Fibroblast of lung (primary cell): ENCODE measurements around the gene TFB2M. TPM values are rescaled to one million over a fixed set of nuclear protein-coding genes. Genes with fewer than 3 reads are reported as not detected.

ENCODE experiments used
- DNase-seq, 2 donors: peaks; one replicate each; pipeline versions ENCODE4 v3.0.0 to v3.0.0-alpha.2; 2010; ENCODE audit warnings: low read depth in 2 of 2
- H2AFZ ChIP-seq: 2 replicates; pipeline ENCODE4 v1.5.1; 2012; ENCODE audit warnings: low read length, control low read depth, inconsistent platforms
- H3K27ac ChIP-seq: 2 replicates; pipeline ENCODE4 v1.5.1; 2011; ENCODE audit warnings: low read length, control low read depth; ENCODE audit not compliant: insufficient read depth
- H3K27me3 ChIP-seq: 2 replicates; pipeline ENCODE4 v1.5.1; 2011; ENCODE audit warnings: mild to moderate bottlenecking, low read length; ENCODE audit not compliant: control insufficient read depth, insufficient read depth
- H3K36me3 ChIP-seq: 2 replicates; pipeline ENCODE4 v1.5.1; 2011; ENCODE audit warnings: low read length; ENCODE audit not compliant: control insufficient read depth, insufficient read depth
- H3K4me1 ChIP-seq: 2 replicates; pipeline ENCODE4 v1.5.1; 2011; ENCODE audit warnings: low read length; ENCODE audit not compliant: control insufficient read depth, insufficient read depth; ENCODE audit errors: extremely low read depth
- H3K4me2 ChIP-seq: 2 replicates; pipeline ENCODE4 v1.5.1; 2011; ENCODE audit warnings: low read length, control low read depth; ENCODE audit not compliant: insufficient read depth; ENCODE audit errors: extremely low read depth
- H3K4me3 ChIP-seq, 4 experiments: fragments of 200-600 bp in 1 of 4; sonication (generic) in 1 of 4; replicated peaks in 1 of 4; 2 replicates each; pipeline ENCODE4 v1.5.1; 2011 to 2016; ENCODE audit warnings: low read length in 4 of 4, low read depth in 3 of 4, mild to moderate bottlenecking in 3 of 4, control low read depth in 2 of 4, inconsistent platforms in 1 of 4, mixed read lengths in 1 of 4; ENCODE audit not compliant: insufficient read depth in 1 of 4; ENCODE audit errors: control extremely low read depth in 1 of 4
- H3K79me2 ChIP-seq: 2 replicates; pipeline ENCODE4 v1.5.1; 2012; ENCODE audit warnings: mild to moderate bottlenecking, low read length, inconsistent platforms; ENCODE audit not compliant: control insufficient read depth, insufficient read depth
- H3K9ac ChIP-seq: 2 replicates; pipeline ENCODE4 v1.5.1; 2011; ENCODE audit warnings: mild to moderate bottlenecking, low read length, control low read depth; ENCODE audit not compliant: insufficient read depth
- H3K9me3 ChIP-seq: 2 replicates; pipeline ENCODE4 v1.5.1; 2012; ENCODE audit warnings: low read depth, low read length; ENCODE audit not compliant: control insufficient read depth, insufficient read depth
- H4K20me1 ChIP-seq: 2 replicates; pipeline ENCODE4 v1.5.1; 2011; ENCODE audit warnings: low read length; ENCODE audit not compliant: control insufficient read depth, insufficient read depth; ENCODE audit errors: extremely low read depth
- CTCF ChIP-seq, 2 donors: IDR thresholded peaks in 1 of 2; conservative IDR thresholded peaks in 1 of 2; 1 replicate in 1 of 2; 2 replicates in 1 of 2; pipeline ENCODE4 v1.5.1; 2011 to 2012; ENCODE audit warnings: low read length in 2 of 2, control low read depth in 1 of 2, inconsistent platforms in 1 of 2, low read depth in 1 of 2, mild to moderate bottlenecking in 1 of 2
- EZH2 ChIP-seq: IDR thresholded peaks from 2 replicates; pipeline ENCODE4 v1.5.1; 2012; ENCODE audit warnings: low read length, control low read depth, mild to moderate bottlenecking; ENCODE audit errors: missing control alignments
- polyA plus RNA-seq, 2 donors: library from polyadenylated mRNA; depleted of rRNA in 1 of 2; stranded (reverse) in 1 of 2; unstranded in 1 of 2; fragments of >200 nt; gene quantifications; 2 replicates each; pipeline ENCODE4 v1.2.1, GENCODE V29; 2011 to 2012; ENCODE audit warnings: missing spikeins in 1 of 2
- total RNA-seq: library from RNA; depleted of rRNA; stranded (reverse); fragments of >200 nt; gene quantifications from 2 replicates; pipeline ENCODE4 v1.2.1, GENCODE V29; 2014

TFB2M gene
- total and polyA plus RNA-seq, 2 donors (not counting 1 experiment from before 2014, with no cell fraction given): 15.9 to 20.1 TPM

GRCh38 chr1:246512635-246513034 is 53.4 kb downstream of the TFB2M start:
- no peaks in the 10 kb centered on the region for H4K20me1 ChIP-seq
- TF ChIP-seq CTCF (conservative IDR thresholded peaks at IDR 0.05 in 1 of 2, IDR thresholded peaks at IDR 0.05 in 1 of 2; ENCODE audit: low read depth in 1 of 2, low read length in 2 of 2): no peak
- TF ChIP-seq EZH2: no peak
- no peaks in the 10 kb centered on the region for H3K79me2 ChIP-seq
- no peak overlapping the region for H3K4me2 ChIP-seq
- no peaks in the 10 kb centered on the region for H3K36me3 ChIP-seq
- H3K9ac ChIP-seq: no peak overlapping the region
- no peaks in the 10 kb centered on the region for H3K27me3 ChIP-seq
- H3K27ac ChIP-seq: no peak overlapping the region
- no peaks in the 10 kb centered on the region for H3K9me3 ChIP-seq
- no peaks in the 10 kb centered on the region for H3K4me1 ChIP-seq
- no peak for DNase-seq
- H3K4me3 ChIP-seq: no peak overlapping the region
- no peak overlapping the region for H2AFZ ChIP-seq

- H3K9ac ChIP-seq: no peak overlapping the region
- no peak overlapping the region for H3K27ac ChIP-seq
- H3K27me3 ChIP-seq: no peaks in the 10 kb centered on the region
- no peaks in the 10 kb centered on the region for H3K9me3 ChIP-seq
- H3K4me3 ChIP-seq: no peak overlapping the region
- no peaks in the 10 kb centered on the region for H3K79me2 ChIP-seq
- no peaks in the 10 kb centered on the region for H4K20me1 ChIP-seq
- H3K4me2 ChIP-seq: no peak overlapping the region
- H2AFZ ChIP-seq: no peak overlapping the region
- TF ChIP-seq CTCF (conservative IDR thresholded peaks at IDR 0.05 in 1 of 2, IDR thresholded peaks at IDR 0.05 in 1 of 2; ENCODE audit: low read depth in 1 of 2, low read length in 2 of 2) (no peak), EZH2 (no peak)
- DNase-seq: no peak
- no peaks in the 10 kb centered on the region for H3K4me1 ChIP-seq
- H3K36me3 ChIP-seq: no peaks in the 10 kb centered on the region
Measured at GRCh38 chr1:246512230-246512629, 53.8 kb downstream of the TFB2M start.

GRCh38 chr1:246511203-246511602 is 54.9 kb downstream of the TFB2M start:
- no peak for DNase-seq
- no peak for TF ChIP-seq EZH2
- no peak for TF ChIP-seq CTCF (conservative IDR thresholded peaks at IDR 0.05 in 1 of 2, IDR thresholded peaks at IDR 0.05 in 1 of 2; ENCODE audit: low read depth in 1 of 2, low read length in 2 of 2)
- H3K27me3 ChIP-seq: no peaks in the 10 kb centered on the region
- no peak overlapping the region for H3K27ac ChIP-seq
- no peak overlapping the region for H3K4me2 ChIP-seq
- no peaks in the 10 kb centered on the region for H3K4me1 ChIP-seq
- peaks cover 4% of the 10 kb centered on the region for H3K79me2 ChIP-seq
- no peak overlapping the region for H2AFZ ChIP-seq
- H3K9me3 ChIP-seq: no peaks in the 10 kb centered on the region
- no peak overlapping the region for H3K9ac ChIP-seq
- H3K36me3 ChIP-seq: no peaks in the 10 kb centered on the region
- no peak overlapping the region for H3K4me3 ChIP-seq
- no peaks in the 10 kb centered on the region for H4K20me1 ChIP-seq
